Testis (tissue), 2 donors: ENCODE data around the gene BARX1.

Experiments
- POLR2A ChIP-seq: fragments of 450-650 bp; IDR thresholded peaks from one replicate; pipeline ENCODE4 v1.6.1; 2017; ENCODE audit warnings: antibody characterized with exemption, mild to moderate bottlenecking, moderate library complexity
- TF ChIP-seq, protein P1 (sequence below), 3 experiments: fragments of 450-650 bp in 2 of 3; fragments of 200-600 bp in 1 of 3; sonication (generic) in 1 of 3; IDR thresholded peaks; one replicate each; pipeline ENCODE4 v1.5.1; 2016 to 2019; ENCODE audit warnings: antibody characterized with exemption in 3 of 3, mild to moderate bottlenecking in 2 of 3, moderate library complexity in 1 of 3

DNA sequence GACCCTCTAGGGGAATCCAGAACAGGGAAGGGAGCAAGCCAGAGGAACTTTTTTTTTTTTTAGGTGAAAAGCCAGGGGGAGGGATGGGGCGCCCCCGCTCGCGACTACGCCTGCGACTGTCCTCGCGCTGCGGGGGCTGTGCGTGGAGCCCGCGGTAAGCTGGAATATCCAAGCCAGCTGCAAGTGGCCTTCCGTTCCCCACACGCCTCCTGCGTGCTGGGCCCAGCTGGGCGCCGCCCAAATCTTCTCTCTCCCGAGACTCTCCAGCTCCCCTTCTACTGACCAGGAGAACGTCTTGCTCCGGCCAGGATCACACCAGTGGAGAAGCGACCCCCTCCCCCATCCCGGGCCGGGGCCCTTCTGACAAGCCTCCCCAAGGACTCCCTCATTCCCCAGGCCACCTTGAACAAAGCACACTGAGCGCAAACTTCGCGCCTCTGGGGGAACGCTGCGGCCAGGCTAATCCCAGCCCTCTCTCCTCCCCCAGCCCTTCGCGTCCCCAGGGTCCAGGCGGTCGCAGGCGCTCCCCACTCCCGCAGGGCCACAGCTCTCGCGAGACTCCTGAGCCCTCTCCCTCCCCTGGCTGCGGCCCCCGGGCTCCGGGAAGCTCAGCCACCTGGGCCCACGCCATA lies 6.6 kb downstream of the BARX1 start:
- no peak for TF ChIP-seq POLR2A
- TF ChIP-seq, protein P1, sequence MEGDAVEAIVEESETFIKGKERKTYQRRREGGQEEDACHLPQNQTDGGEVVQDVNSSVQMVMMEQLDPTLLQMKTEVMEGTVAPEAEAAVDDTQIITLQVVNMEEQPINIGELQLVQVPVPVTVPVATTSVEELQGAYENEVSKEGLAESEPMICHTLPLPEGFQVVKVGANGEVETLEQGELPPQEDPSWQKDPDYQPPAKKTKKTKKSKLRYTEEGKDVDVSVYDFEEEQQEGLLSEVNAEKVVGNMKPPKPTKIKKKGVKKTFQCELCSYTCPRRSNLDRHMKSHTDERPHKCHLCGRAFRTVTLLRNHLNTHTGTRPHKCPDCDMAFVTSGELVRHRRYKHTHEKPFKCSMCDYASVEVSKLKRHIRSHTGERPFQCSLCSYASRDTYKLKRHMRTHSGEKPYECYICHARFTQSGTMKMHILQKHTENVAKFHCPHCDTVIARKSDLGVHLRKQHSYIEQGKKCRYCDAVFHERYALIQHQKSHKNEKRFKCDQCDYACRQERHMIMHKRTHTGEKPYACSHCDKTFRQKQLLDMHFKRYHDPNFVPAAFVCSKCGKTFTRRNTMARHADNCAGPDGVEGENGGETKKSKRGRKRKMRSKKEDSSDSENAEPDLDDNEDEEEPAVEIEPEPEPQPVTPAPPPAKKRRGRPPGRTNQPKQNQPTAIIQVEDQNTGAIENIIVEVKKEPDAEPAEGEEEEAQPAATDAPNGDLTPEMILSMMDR (IDR thresholded peaks at IDR 0.05): no peak
